Immature natural killer cell (primary cell): ENCODE results near the gene ZBTB20. TPM values are rescaled to one million over a fixed set of nuclear protein-coding genes. Genes with fewer than 3 reads are reported as not detected.

Experiments used
- DNase-seq, 3 donors: peaks; one replicate each; pipeline ENCODE4 v3.0.0; 2022; ENCODE audit warnings: mixed read lengths in 1 of 3
- H3K27ac Mint-ChIP-seq, 6 donors: one replicate each; pipeline ENCODE4 v1.8.0; 2020; ENCODE audit warnings: mixed read lengths in 6 of 6, mild to moderate bottlenecking in 5 of 6, inconsistent platforms in 4 of 6, moderate library complexity in 3 of 6
- H3K27me3 Mint-ChIP-seq, 3 donors: one replicate each; pipeline ENCODE4 v1.8.0; 2020 to 2021; ENCODE audit warnings: low read depth in 3 of 3, mild to moderate bottlenecking in 3 of 3, mixed read lengths in 3 of 3, moderate library complexity in 3 of 3, inconsistent platforms in 1 of 3
- H3K36me3 Mint-ChIP-seq, 3 donors: one replicate each; pipeline ENCODE4 v1.8.0; 2020; ENCODE audit warnings: mixed read lengths in 3 of 3, inconsistent platforms in 2 of 3, mild to moderate bottlenecking in 2 of 3
- H3K4me1 Mint-ChIP-seq, 2 donors: one replicate each; pipeline ENCODE4 v1.8.0; 2020; ENCODE audit warnings: inconsistent platforms in 2 of 2, mild to moderate bottlenecking in 2 of 2, mixed read lengths in 2 of 2, moderate library complexity in 1 of 2
- H3K4me3 Mint-ChIP-seq, 5 donors: one replicate each; pipeline ENCODE4 v1.8.0; 2020; ENCODE audit warnings: mild to moderate bottlenecking in 5 of 5, mixed read lengths in 5 of 5, inconsistent platforms in 3 of 5, moderate library complexity in 3 of 5
- H3K9me3 Mint-ChIP-seq, 6 donors: one replicate each; pipeline ENCODE4 v1.8.0; 2020; ENCODE audit warnings: mild to moderate bottlenecking in 6 of 6, mixed read lengths in 6 of 6, inconsistent platforms in 4 of 6, moderate library complexity in 3 of 6
- polyA plus RNA-seq, 3 donors: library from polyadenylated mRNA; unstranded; fragments of 300-500 nt; fragmentation: Illumina TruSeq; gene quantifications; one replicate each; pipeline ENCODE4 v1.2.3, GENCODE V29; 2021

The ZBTB20 gene
- polyA plus RNA-seq, 3 donors from 2014 or later: 7.2 to 21.3 (median 16.5) TPM

GRCh38 chr3:115092220-115092791 lies 54.8 kb downstream of the ZBTB20 start:
- H3K4me3 Mint-ChIP-seq: no peak overlapping the region
- peak; percentile 30 to 44 (median 33) for DNase-seq
- H3K4me1 Mint-ChIP-seq: no peaks in the 10 kb centered on the region
- H3K9me3 Mint-ChIP-seq: no peaks in the 10 kb centered on the region
- no peaks in the 10 kb centered on the region for H3K27me3 Mint-ChIP-seq
- no peaks in the 10 kb centered on the region for H3K36me3 Mint-ChIP-seq
- no peak overlapping the region for H3K27ac Mint-ChIP-seq

- DNase-seq: no peak
- Mint-ChIP-seq H3K27ac (no peak overlapping the region), H3K27me3 (no peaks in the 10 kb centered on the region), H3K4me1 (no peaks in the 10 kb centered on the region), H3K9me3 (no peaks in the 10 kb centered on the region), H3K36me3 (no peaks in the 10 kb centered on the region), H3K4me3 (no peak overlapping the region)
These were observed 56.4 kb downstream of the ZBTB20 start for GRCh38 chr3:115090712-115091111.

GRCh38 chr3:115089481-115089880 lies 57.6 kb downstream of the ZBTB20 start:
- no peaks in the 10 kb centered on the region for H3K27me3 Mint-ChIP-seq
- no peaks in the 10 kb centered on the region for H3K4me1 Mint-ChIP-seq

GRCh38 chr3:115087512-115087911 lies 59.6 kb downstream of the ZBTB20 start:
- no peak for DNase-seq
- Mint-ChIP-seq H3K9me3 (no peaks in the 10 kb centered on the region), H3K27ac (no peak overlapping the region), H3K4me3 (no peak overlapping the region), H3K4me1 (peaks cover 0 to under 1% of the 10 kb centered on the region in 2 donors), H3K36me3 (no peaks in the 10 kb centered on the region), H3K27me3 (no peaks in the 10 kb centered on the region)

More at GRCh38 chr3:115089481-115089880, 57.6 kb downstream of the ZBTB20 start:
- no peak overlapping the region for H3K27ac Mint-ChIP-seq
- H3K36me3 Mint-ChIP-seq: no peaks in the 10 kb centered on the region
- DNase-seq: no peak
- no peak overlapping the region for H3K4me3 Mint-ChIP-seq
- no peaks in the 10 kb centered on the region for H3K9me3 Mint-ChIP-seq

- H3K4me1 Mint-ChIP-seq: peaks cover 2 to 6% of the 10 kb centered on the region in 2 donors
- no peaks in the 10 kb centered on the region for H3K9me3 Mint-ChIP-seq
- no peak overlapping the region for H3K27ac Mint-ChIP-seq
- no peak for DNase-seq
- H3K27me3 Mint-ChIP-seq: no peaks in the 10 kb centered on the region
- no peaks in the 10 kb centered on the region for H3K36me3 Mint-ChIP-seq
- no peak overlapping the region for H3K4me3 Mint-ChIP-seq
These were observed 60.7 kb downstream of the ZBTB20 start for GRCh38 chr3:115086344-115086743.

GRCh38 chr3:115085197-115085865 lies 61.8 kb downstream of the ZBTB20 start:
- Mint-ChIP-seq H3K36me3 (no peaks in the 10 kb centered on the region), H3K4me3 (no peak overlapping the region), H3K27ac (peak overlapping the region in 1 of 6 donors; percentile 50), H3K27me3 (no peaks in the 10 kb centered on the region), H3K9me3 (no peaks in the 10 kb centered on the region), H3K4me1 (peaks cover 6% of the 10 kb centered on the region in 2 donors)
- no peak for DNase-seq

GRCh38 chr3:115084686-115085085 lies 62.4 kb downstream of the ZBTB20 start:
- H3K36me3 Mint-ChIP-seq: no peaks in the 10 kb centered on the region
- H3K27ac Mint-ChIP-seq: no peak overlapping the region
- no peaks in the 10 kb centered on the region for H3K27me3 Mint-ChIP-seq
- peaks cover 6% of the 10 kb centered on the region in 2 donors for H3K4me1 Mint-ChIP-seq
- no peaks in the 10 kb centered on the region for H3K9me3 Mint-ChIP-seq
- DNase-seq: no peak
- no peak overlapping the region for H3K4me3 Mint-ChIP-seq

GRCh38 chr3:115082260-115082659 lies 64.8 kb downstream of the ZBTB20 start:
- no peaks in the 10 kb centered on the region for H3K27me3 Mint-ChIP-seq
- DNase-seq: no peak
- H3K9me3 Mint-ChIP-seq: no peaks in the 10 kb centered on the region
- H3K27ac Mint-ChIP-seq: peak overlapping the region in 1 of 6 donors; percentile 51
- no peak overlapping the region for H3K4me3 Mint-ChIP-seq
- H3K4me1 Mint-ChIP-seq: peaks cover 6% of the 10 kb centered on the region in 2 donors
- H3K36me3 Mint-ChIP-seq: no peaks in the 10 kb centered on the region

- no peak overlapping the region for H3K4me3 Mint-ChIP-seq
- DNase-seq: no peak
- no peaks in the 10 kb centered on the region for H3K9me3 Mint-ChIP-seq
- peaks cover 0 to 6% (median 0%) of the 10 kb centered on the region in 3 donors for H3K36me3 Mint-ChIP-seq
- H3K27me3 Mint-ChIP-seq: no peaks in the 10 kb centered on the region
- no peak overlapping the region for H3K27ac Mint-ChIP-seq
- H3K4me1 Mint-ChIP-seq: peaks cover 6% of the 10 kb centered on the region in 2 donors
These were observed 65.6 kb downstream of the ZBTB20 start for GRCh38 chr3:115081444-115081843.

GRCh38 chr3:115077501-115078250 lies 69.4 kb downstream of the ZBTB20 start:
- Mint-ChIP-seq H3K27me3 (no peaks in the 10 kb centered on the region), H3K27ac (no peak overlapping the region), H3K36me3 (peaks cover 0 to 18% (median 13%) of the 10 kb centered on the region in 3 donors), H3K9me3 (no peaks in the 10 kb centered on the region), H3K4me3 (no peak overlapping the region), H3K4me1 (peaks cover 6% of the 10 kb centered on the region in 2 donors)
- DNase-seq: no peak

GRCh38 chr3:115074502-115074901 lies 72.6 kb downstream of the ZBTB20 start:
- DNase-seq: no peak
- Mint-ChIP-seq H3K4me3 (no peak overlapping the region), H3K36me3 (peaks cover 5 to 28% (median 19%) of the 10 kb centered on the region in 3 donors), H3K27me3 (no peaks in the 10 kb centered on the region), H3K4me1 (peaks cover 2 to 10% of the 10 kb centered on the region in 2 donors), H3K27ac (no peak overlapping the region), H3K9me3 (no peaks in the 10 kb centered on the region)

GRCh38 chr3:115072265-115073021 lies 74.6 kb downstream of the ZBTB20 start:
- H3K4me1 Mint-ChIP-seq: peaks cover 2 to 17% of the 10 kb centered on the region in 2 donors
- H3K27me3 Mint-ChIP-seq: no peaks in the 10 kb centered on the region
- H3K4me3 Mint-ChIP-seq: no peak overlapping the region
- no peak overlapping the region for H3K27ac Mint-ChIP-seq
- no peaks in the 10 kb centered on the region for H3K9me3 Mint-ChIP-seq
- peaks cover 5 to 28% (median 24%) of the 10 kb centered on the region in 3 donors for H3K36me3 Mint-ChIP-seq
- no peak for DNase-seq

- peaks cover 0 to under 1% (median 0%) of the 10 kb centered on the region in 3 donors for H3K27me3 Mint-ChIP-seq
- no peak overlapping the region for H3K27ac Mint-ChIP-seq
- no peak for DNase-seq
- no peak overlapping the region for H3K4me3 Mint-ChIP-seq
- H3K9me3 Mint-ChIP-seq: no peaks in the 10 kb centered on the region
- H3K36me3 Mint-ChIP-seq: peaks cover 5 to 28% (median 20%) of the 10 kb centered on the region in 3 donors
- peaks cover 2 to 17% of the 10 kb centered on the region in 2 donors for H3K4me1 Mint-ChIP-seq
These were observed 75.5 kb downstream of the ZBTB20 start for GRCh38 chr3:115071601-115072000.
